K562 (cell line): ENCODE data around the gene ODC1. TPM values are rescaled to one million over a fixed set of nuclear protein-coding genes. Genes with fewer than 3 reads are reported as not detected.

Source experiments
- RBM22 ChIP-seq: fragments of 200-400 bp; formaldehyde crosslinking; IDR thresholded peaks from 2 replicates; pipeline ENCODE4 v1.6.1; 2018; ENCODE audit warnings: low read length, low read depth; ENCODE audit not compliant: poor library complexity, severe bottlenecking
- SMAD2 ChIP-seq: fragments of 150-350 bp; IDR thresholded peaks from 2 replicates; pipeline ENCODE4 v1.6.1; 2014; ENCODE audit warnings: low read depth, mild to moderate bottlenecking, low read length
- ZNF583 ChIP-seq: fragments of 250-450 bp; sonication (Bioruptor Pico); IDR thresholded peaks from 2 replicates; pipeline ENCODE4 v1.4.0; 2020
- polyA plus RNA-seq, 8 experiments: library from polyadenylated mRNA; depleted of rRNA in 4 of 8; stranded (reverse) in 5 of 8; unstranded in 3 of 8; fragments of >200 nt; fragmentation: Nextera tagmentation in 2 of 8; fragmentation: Illumina TruSeq in 1 of 8; extraction: Ambion mirVana in 2 of 8; extraction: Trizol in 1 of 8; gene quantifications; 2 replicates each; pipeline versions ENCODE4 v1.2.1 to v1.2.3, GENCODE V29; 2011 to 2014; ENCODE audit warnings: inconsistent platforms in 1 of 8, missing spikeins in 1 of 8
- total RNA-seq, 7 experiments: library from RNA; depleted of rRNA in 6 of 7; stranded (reverse); fragments of >200 nt in 6 of 7; fragmentation: Illumina TruSeq in 2 of 7; extraction: Trizol in 2 of 7; gene quantifications; 2 replicates each; pipeline versions ENCODE4 v1.2.1 to v1.2.3, GENCODE V29; 2011 to 2021; ENCODE audit warnings: low replicate concordance in 1 of 7
- TF ChIP-seq, protein P1 (sequence below), 2 experiments: fragments of 450-650 bp in 1 of 2; sonication (generic) in 1 of 2; formaldehyde crosslinking in 1 of 2; IDR thresholded peaks in 1 of 2; conservative IDR thresholded peaks in 1 of 2; 2 replicates each; pipeline versions ENCODE4 v1.6.1 to v1.8.1; 2016 to 2023; ENCODE audit warnings: mild to moderate bottlenecking in 2 of 2, moderate library complexity in 2 of 2, inconsistent platforms in 1 of 2, missing genetic modification reagents in 1 of 2
- TF ChIP-seq, protein P2 (sequence below): fragments of 250-450 bp; sonication (Bioruptor Pico); IDR thresholded peaks from 2 replicates; pipeline ENCODE4 v1.8.0; 2022; ENCODE audit warnings: inconsistent platforms, mild to moderate bottlenecking, moderate library complexity, borderline replicate concordance
- TF ChIP-seq, protein P3 (sequence below): sonication (generic); formaldehyde crosslinking; IDR thresholded peaks from 2 replicates; pipeline ENCODE4 v1.8.0; 2022; ENCODE audit warnings: missing genetic modification reagents, mild to moderate bottlenecking, borderline replicate concordance
- TF ChIP-seq, protein P4 (sequence below), 2 experiments: fragments of 450-650 bp in 1 of 2; sonication (generic) in 1 of 2; formaldehyde crosslinking in 1 of 2; IDR thresholded peaks; 2 replicates each; pipeline versions ENCODE4 v1.7.1 to v1.9.0; 2016 to 2022; ENCODE audit warnings: inconsistent platforms in 1 of 2, mild to moderate bottlenecking in 1 of 2, missing genetic modification reagents in 1 of 2

The ODC1 gene
- total and polyA plus RNA-seq, 9 of the 15 experiments (the other 6 are each of a cell fraction or from before 2014, with no cell fraction given) = 142 to 563 (median 457) TPM

DNA sequence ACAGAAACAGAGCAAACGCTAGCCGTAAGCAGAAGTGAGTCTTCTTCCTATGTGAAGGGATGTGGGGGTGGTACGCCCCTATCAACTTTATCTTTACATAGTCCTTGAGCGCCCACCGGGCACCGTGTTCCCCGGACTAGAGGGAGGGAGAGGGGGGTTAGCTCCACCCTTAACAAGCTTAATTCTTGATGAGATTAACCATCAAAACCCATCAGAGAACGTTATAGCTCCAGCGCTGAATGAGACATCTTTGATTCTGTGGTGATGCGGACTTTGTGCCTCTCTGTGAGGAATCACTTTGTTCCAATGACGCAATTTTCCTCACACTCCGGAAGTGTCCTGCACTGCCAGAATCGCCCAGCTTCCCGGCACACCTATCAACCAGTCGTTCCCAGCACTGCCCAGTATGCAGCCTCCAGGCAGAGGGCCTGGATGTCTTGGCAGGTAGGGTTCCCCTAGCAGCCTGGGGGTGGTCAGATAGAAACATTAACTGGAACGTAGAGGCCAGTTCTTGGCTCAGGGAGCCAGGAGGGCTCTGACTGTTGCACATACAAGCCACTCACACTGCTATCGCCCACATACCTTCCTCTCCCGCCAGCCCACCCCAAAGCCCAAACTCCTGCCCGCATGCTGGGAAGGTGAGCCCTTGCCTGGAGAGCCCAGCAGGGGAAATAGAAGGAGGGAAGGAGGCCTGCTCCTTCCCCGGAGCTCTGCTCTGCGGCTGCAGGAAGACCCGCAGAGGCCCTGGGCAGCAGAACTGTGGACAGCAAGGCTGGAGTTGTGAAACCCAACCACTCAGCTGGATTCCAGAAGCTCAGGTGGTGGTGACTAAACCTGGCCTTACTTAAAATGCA is 1.9 kb upstream of the ODC1 start (continued):
- TF ChIP-seq, protein P1, sequence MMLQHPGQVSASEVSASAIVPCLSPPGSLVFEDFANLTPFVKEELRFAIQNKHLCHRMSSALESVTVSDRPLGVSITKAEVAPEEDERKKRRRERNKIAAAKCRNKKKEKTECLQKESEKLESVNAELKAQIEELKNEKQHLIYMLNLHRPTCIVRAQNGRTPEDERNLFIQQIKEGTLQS (IDR thresholded peaks at IDR 0.05) = peak; percentile 78
- TF ChIP-seq, protein P1 (CRISPR knock-in tag; conservative IDR thresholded peaks at IDR 0.05) = no peak
- no peak for TF ChIP-seq SMAD2
- TF ChIP-seq, protein P2, sequence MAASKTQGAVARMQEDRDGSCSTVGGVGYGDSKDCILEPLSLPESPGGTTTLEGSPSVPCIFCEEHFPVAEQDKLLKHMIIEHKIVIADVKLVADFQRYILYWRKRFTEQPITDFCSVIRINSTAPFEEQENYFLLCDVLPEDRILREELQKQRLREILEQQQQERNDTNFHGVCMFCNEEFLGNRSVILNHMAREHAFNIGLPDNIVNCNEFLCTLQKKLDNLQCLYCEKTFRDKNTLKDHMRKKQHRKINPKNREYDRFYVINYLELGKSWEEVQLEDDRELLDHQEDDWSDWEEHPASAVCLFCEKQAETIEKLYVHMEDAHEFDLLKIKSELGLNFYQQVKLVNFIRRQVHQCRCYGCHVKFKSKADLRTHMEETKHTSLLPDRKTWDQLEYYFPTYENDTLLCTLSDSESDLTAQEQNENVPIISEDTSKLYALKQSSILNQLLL = no peak
- TF ChIP-seq RBM22 = no peak
- TF ChIP-seq, protein P3, sequence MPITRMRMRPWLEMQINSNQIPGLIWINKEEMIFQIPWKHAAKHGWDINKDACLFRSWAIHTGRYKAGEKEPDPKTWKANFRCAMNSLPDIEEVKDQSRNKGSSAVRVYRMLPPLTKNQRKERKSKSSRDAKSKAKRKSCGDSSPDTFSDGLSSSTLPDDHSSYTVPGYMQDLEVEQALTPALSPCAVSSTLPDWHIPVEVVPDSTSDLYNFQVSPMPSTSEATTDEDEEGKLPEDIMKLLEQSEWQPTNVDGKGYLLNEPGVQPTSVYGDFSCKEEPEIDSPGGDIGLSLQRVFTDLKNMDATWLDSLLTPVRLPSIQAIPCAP (CRISPR knock-in tag) = no peak
- 0 out of 2 replicates have a peak, but pooled peaks have one; percentile 18 for TF ChIP-seq ZNF583 (CRISPR knock-in tag)
- TF ChIP-seq, protein P4, sequence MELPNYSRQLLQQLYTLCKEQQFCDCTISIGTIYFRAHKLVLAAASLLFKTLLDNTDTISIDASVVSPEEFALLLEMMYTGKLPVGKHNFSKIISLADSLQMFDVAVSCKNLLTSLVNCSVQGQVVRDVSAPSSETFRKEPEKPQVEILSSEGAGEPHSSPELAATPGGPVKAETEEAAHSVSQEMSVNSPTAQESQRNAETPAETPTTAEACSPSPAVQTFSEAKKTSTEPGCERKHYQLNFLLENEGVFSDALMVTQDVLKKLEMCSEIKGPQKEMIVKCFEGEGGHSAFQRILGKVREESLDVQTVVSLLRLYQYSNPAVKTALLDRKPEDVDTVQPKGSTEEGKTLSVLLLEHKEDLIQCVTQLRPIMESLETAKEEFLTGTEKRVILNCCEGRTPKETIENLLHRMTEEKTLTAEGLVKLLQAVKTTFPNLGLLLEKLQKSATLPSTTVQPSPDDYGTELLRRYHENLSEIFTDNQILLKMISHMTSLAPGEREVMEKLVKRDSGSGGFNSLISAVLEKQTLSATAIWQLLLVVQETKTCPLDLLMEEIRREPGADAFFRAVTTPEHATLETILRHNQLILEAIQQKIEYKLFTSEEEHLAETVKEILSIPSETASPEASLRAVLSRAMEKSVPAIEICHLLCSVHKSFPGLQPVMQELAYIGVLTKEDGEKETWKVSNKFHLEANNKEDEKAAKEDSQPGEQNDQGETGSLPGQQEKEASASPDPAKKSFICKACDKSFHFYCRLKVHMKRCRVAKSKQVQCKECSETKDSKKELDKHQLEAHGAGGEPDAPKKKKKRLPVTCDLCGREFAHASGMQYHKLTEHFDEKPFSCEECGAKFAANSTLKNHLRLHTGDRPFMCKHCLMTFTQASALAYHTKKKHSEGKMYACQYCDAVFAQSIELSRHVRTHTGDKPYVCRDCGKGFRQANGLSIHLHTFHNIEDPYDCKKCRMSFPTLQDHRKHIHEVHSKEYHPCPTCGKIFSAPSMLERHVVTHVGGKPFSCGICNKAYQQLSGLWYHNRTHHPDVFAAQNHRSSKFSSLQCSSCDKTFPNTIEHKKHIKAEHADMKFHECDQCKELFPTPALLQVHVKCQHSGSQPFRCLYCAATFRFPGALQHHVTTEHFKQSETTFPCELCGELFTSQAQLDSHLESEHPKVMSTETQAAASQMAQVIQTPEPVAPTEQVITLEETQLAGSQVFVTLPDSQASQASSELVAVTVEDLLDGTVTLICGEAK (IDR thresholded peaks at IDR 0.05) = peak; percentile 69
- TF ChIP-seq, protein P4 (CRISPR knock-in tag; IDR thresholded peaks at IDR 0.05) = no peak
